Measurements from ENCODE around the gene PRELID3B.
A peak's percentile ranks its signal among the peaks of the same experiment; 100 is the strongest.

PRELID3B gene

GRCh38 chr20:59006167-59006863, 36.3 kb downstream of the PRELID3B start:
- H3K4me3 ChIP-seq (ENCODE audit: low read depth in 1 of 5, low read length in 5 of 5) = peak overlapping the region; percentile 69 to 92 (median 87)
- H3K27me3 ChIP-seq (ENCODE audit: control insufficient read depth in 5 of 5, insufficient read depth in 4 of 5, low read length in 5 of 5) = no peaks in the 10 kb centered on the region
- H3K4me1 ChIP-seq (ENCODE audit: control insufficient read depth in 5 of 5, insufficient read depth in 5 of 5, low read length in 5 of 5) = peaks cover 18 to 88% (median 72%) of the 10 kb centered on the region in 5 donors
- peak overlapping the region; percentile 77 for H3K27ac ChIP-seq (ENCODE audit: low read depth, low read length)
- peaks cover 0 to 29% (median 26%) of the 10 kb centered on the region in 5 donors for H3K36me3 ChIP-seq (ENCODE audit: control insufficient read depth in 5 of 5, insufficient read depth in 5 of 5, low read length in 5 of 5)
- no peaks in the 10 kb centered on the region for H3K9me3 ChIP-seq (ENCODE audit: control insufficient read depth in 5 of 5, low read length in 5 of 5)
- peak overlapping the region; percentile 77 to 98 (median 95) for H3K9ac ChIP-seq (ENCODE audit: low read length in 5 of 5)

- Histone ChIP-seq H3K36me3 (ENCODE audit: control insufficient read depth in 5 of 5, insufficient read depth in 5 of 5, low read length in 5 of 5) (peaks cover 0 to 36% (median 30%) of the 10 kb centered on the region in 5 donors), H3K9ac (ENCODE audit: low read length in 5 of 5) (peak overlapping the region; percentile 77 to 98 (median 95)), H3K9me3 (ENCODE audit: control insufficient read depth in 5 of 5, low read length in 5 of 5) (no peaks in the 10 kb centered on the region), H3K4me3 (ENCODE audit: low read depth in 1 of 5, low read length in 5 of 5) (peak overlapping the region; percentile 69 to 92 (median 87)), H3K27me3 (ENCODE audit: control insufficient read depth in 5 of 5, insufficient read depth in 4 of 5, low read length in 5 of 5) (no peaks in the 10 kb centered on the region), H3K27ac (ENCODE audit: low read depth, low read length) (peak overlapping the region; percentile 77), H3K4me1 (ENCODE audit: control insufficient read depth in 5 of 5, insufficient read depth in 5 of 5, low read length in 5 of 5) (peaks cover 13 to 81% (median 66%) of the 10 kb centered on the region in 5 donors)
Observed at GRCh38 chr20:59005523-59006166, 36.9 kb downstream of the PRELID3B start.

- peak overlapping the region; percentile 77 for H3K27ac ChIP-seq (ENCODE audit: low read depth, low read length)
- H3K4me3 ChIP-seq (ENCODE audit: low read depth in 1 of 5, low read length in 5 of 5) = peak overlapping the region; percentile 69 to 92 (median 87)
- peak overlapping the region; percentile 77 to 98 (median 95) for H3K9ac ChIP-seq (ENCODE audit: low read length in 5 of 5)
- H3K36me3 ChIP-seq (ENCODE audit: control insufficient read depth in 5 of 5, insufficient read depth in 5 of 5, low read length in 5 of 5) = peaks cover 0 to 43% (median 32%) of the 10 kb centered on the region in 5 donors
- no peaks in the 10 kb centered on the region for H3K9me3 ChIP-seq (ENCODE audit: control insufficient read depth in 5 of 5, low read length in 5 of 5)
- no peaks in the 10 kb centered on the region for H3K27me3 ChIP-seq (ENCODE audit: control insufficient read depth in 5 of 5, insufficient read depth in 4 of 5, low read length in 5 of 5)
- H3K4me1 ChIP-seq (ENCODE audit: control insufficient read depth in 5 of 5, insufficient read depth in 5 of 5, low read length in 5 of 5) = peaks cover 11 to 74% (median 59%) of the 10 kb centered on the region in 5 donors
Observed at GRCh38 chr20:59004763-59005522, 37.6 kb downstream of the PRELID3B start.

GRCh38 chr20:59004493-59004762, 38.2 kb downstream of the PRELID3B start:
- no peaks in the 10 kb centered on the region for H3K27me3 ChIP-seq (ENCODE audit: control insufficient read depth in 5 of 5, insufficient read depth in 4 of 5, low read length in 5 of 5)
- peak overlapping the region; percentile 77 for H3K27ac ChIP-seq (ENCODE audit: low read depth, low read length)
- H3K9ac ChIP-seq (ENCODE audit: low read length in 5 of 5) = peak overlapping the region in 3 of 5 donors; percentile 31 to 97 (median 46)
- no peaks in the 10 kb centered on the region for H3K9me3 ChIP-seq (ENCODE audit: control insufficient read depth in 5 of 5, low read length in 5 of 5)
- H3K4me3 ChIP-seq (ENCODE audit: low read depth in 1 of 5, low read length in 5 of 5) = peak overlapping the region in 4 of 5 donors; percentile 81 to 92 (median 88)
- H3K4me1 ChIP-seq (ENCODE audit: control insufficient read depth in 5 of 5, insufficient read depth in 5 of 5, low read length in 5 of 5) = peaks cover 11 to 69% (median 53%) of the 10 kb centered on the region in 5 donors
- H3K36me3 ChIP-seq (ENCODE audit: control insufficient read depth in 5 of 5, insufficient read depth in 5 of 5, low read length in 5 of 5) = peaks cover 0 to 47% (median 34%) of the 10 kb centered on the region in 5 donors

- Histone ChIP-seq H3K27me3 (ENCODE audit: control insufficient read depth in 5 of 5, insufficient read depth in 4 of 5, low read length in 5 of 5) (no peaks in the 10 kb centered on the region), H3K27ac (ENCODE audit: low read depth, low read length) (peak overlapping the region; percentile 77), H3K9me3 (ENCODE audit: control insufficient read depth in 5 of 5, low read length in 5 of 5) (no peaks in the 10 kb centered on the region), H3K9ac (ENCODE audit: low read length in 5 of 5) (peak overlapping the region in 2 of 5 donors; percentile 31 to 46), H3K36me3 (ENCODE audit: control insufficient read depth in 5 of 5, insufficient read depth in 5 of 5, low read length in 5 of 5) (peaks cover 0 to 51% (median 39%) of the 10 kb centered on the region in 5 donors), H3K4me1 (ENCODE audit: control insufficient read depth in 5 of 5, insufficient read depth in 5 of 5, low read length in 5 of 5) (peaks cover 10 to 65% (median 49%) of the 10 kb centered on the region in 5 donors), H3K4me3 (ENCODE audit: low read depth in 1 of 5, low read length in 5 of 5) (peak overlapping the region in 2 of 5 donors; percentile 31 to 90)
Observed at GRCh38 chr20:59003836-59004492, 38.6 kb downstream of the PRELID3B start.

- Histone ChIP-seq H3K27me3 (ENCODE audit: control insufficient read depth in 5 of 5, insufficient read depth in 4 of 5, low read length in 5 of 5) (no peaks in the 10 kb centered on the region), H3K36me3 (ENCODE audit: control insufficient read depth in 5 of 5, insufficient read depth in 5 of 5, low read length in 5 of 5) (peaks cover under 1 to 61% (median 47%) of the 10 kb centered on the region in 5 donors), H3K9ac (ENCODE audit: low read length in 5 of 5) (peak overlapping the region in 1 of 5 donors; percentile 23), H3K4me1 (ENCODE audit: control insufficient read depth in 5 of 5, insufficient read depth in 5 of 5, low read length in 5 of 5) (peaks cover 7 to 56% (median 41%) of the 10 kb centered on the region in 5 donors), H3K27ac (ENCODE audit: low read depth, low read length) (no peak overlapping the region), H3K9me3 (ENCODE audit: control insufficient read depth in 5 of 5, low read length in 5 of 5) (no peaks in the 10 kb centered on the region), H3K4me3 (ENCODE audit: low read depth in 1 of 5, low read length in 5 of 5) (no peak overlapping the region)
Observed at GRCh38 chr20:59002874-59003399, 39.6 kb downstream of the PRELID3B start.

- peaks cover 7 to 51% (median 36%) of the 10 kb centered on the region in 5 donors for H3K4me1 ChIP-seq (ENCODE audit: control insufficient read depth in 5 of 5, insufficient read depth in 5 of 5, low read length in 5 of 5)
- no peak overlapping the region for H3K9ac ChIP-seq (ENCODE audit: low read length in 5 of 5)
- no peak overlapping the region for H3K4me3 ChIP-seq (ENCODE audit: low read depth in 1 of 5, low read length in 5 of 5)
- no peaks in the 10 kb centered on the region for H3K9me3 ChIP-seq (ENCODE audit: control insufficient read depth in 5 of 5, low read length in 5 of 5)
- no peak overlapping the region for H3K27ac ChIP-seq (ENCODE audit: low read depth, low read length)
- H3K36me3 ChIP-seq (ENCODE audit: control insufficient read depth in 5 of 5, insufficient read depth in 5 of 5, low read length in 5 of 5) = peaks cover 3 to 67% (median 53%) of the 10 kb centered on the region in 5 donors
- H3K27me3 ChIP-seq (ENCODE audit: control insufficient read depth in 5 of 5, insufficient read depth in 4 of 5, low read length in 5 of 5) = no peaks in the 10 kb centered on the region
Observed at GRCh38 chr20:59002388-59002787, 40.2 kb downstream of the PRELID3B start.

- no peaks in the 10 kb centered on the region for H3K9me3 ChIP-seq (ENCODE audit: control insufficient read depth in 5 of 5, low read length in 5 of 5)
- peaks cover 7 to 47% (median 34%) of the 10 kb centered on the region in 5 donors for H3K4me1 ChIP-seq (ENCODE audit: control insufficient read depth in 5 of 5, insufficient read depth in 5 of 5, low read length in 5 of 5)
- H3K36me3 ChIP-seq (ENCODE audit: control insufficient read depth in 5 of 5, insufficient read depth in 5 of 5, low read length in 5 of 5) = peaks cover 3 to 74% (median 61%) of the 10 kb centered on the region in 5 donors
- H3K27me3 ChIP-seq (ENCODE audit: control insufficient read depth in 5 of 5, insufficient read depth in 4 of 5, low read length in 5 of 5) = no peaks in the 10 kb centered on the region
- H3K4me3 ChIP-seq (ENCODE audit: low read depth in 1 of 5, low read length in 5 of 5) = no peak overlapping the region
- no peak overlapping the region for H3K27ac ChIP-seq (ENCODE audit: low read depth, low read length)
- no peak overlapping the region for H3K9ac ChIP-seq (ENCODE audit: low read length in 5 of 5)
Observed at GRCh38 chr20:59001449-59002171, 41.0 kb downstream of the PRELID3B start.

GRCh38 chr20:59001068-59001448, 41.5 kb downstream of the PRELID3B start:
- H3K4me3 ChIP-seq (ENCODE audit: low read depth in 1 of 5, low read length in 5 of 5) = no peak overlapping the region
- H3K9me3 ChIP-seq (ENCODE audit: control insufficient read depth in 5 of 5, low read length in 5 of 5) = no peaks in the 10 kb centered on the region
- no peaks in the 10 kb centered on the region for H3K27me3 ChIP-seq (ENCODE audit: control insufficient read depth in 5 of 5, insufficient read depth in 4 of 5, low read length in 5 of 5)
- no peak overlapping the region for H3K27ac ChIP-seq (ENCODE audit: low read depth, low read length)
- peaks cover 7 to 41% (median 28%) of the 10 kb centered on the region in 5 donors for H3K4me1 ChIP-seq (ENCODE audit: control insufficient read depth in 5 of 5, insufficient read depth in 5 of 5, low read length in 5 of 5)
- no peak overlapping the region for H3K9ac ChIP-seq (ENCODE audit: low read length in 5 of 5)
- peaks cover 3 to 80% (median 66%) of the 10 kb centered on the region in 5 donors for H3K36me3 ChIP-seq (ENCODE audit: control insufficient read depth in 5 of 5, insufficient read depth in 5 of 5, low read length in 5 of 5)
